Erythroblast (primary cell): ENCODE measurements around the gene CAMSAP3.
A peak's percentile ranks its signal among the peaks of the same experiment; 100 is the strongest.

Experiments used
- DNase-seq, 2 experiments: peaks; one replicate each; lab custom pipeline; 2025; lab: John Stamatoyannopoulos, UW
- GATA1 ChIP-seq: IDR thresholded peaks from 2 replicates; pipeline ENCODE4 v1.6.1; 2011; ENCODE audit warnings: low read depth, mild to moderate bottlenecking, control low read depth, low read length, moderate library complexity
- POLR2A ChIP-seq: IDR thresholded peaks from 2 replicates; pipeline ENCODE4 v1.6.1; 2011; ENCODE audit warnings: mild to moderate bottlenecking, low read length

Gene CAMSAP3

DNA sequence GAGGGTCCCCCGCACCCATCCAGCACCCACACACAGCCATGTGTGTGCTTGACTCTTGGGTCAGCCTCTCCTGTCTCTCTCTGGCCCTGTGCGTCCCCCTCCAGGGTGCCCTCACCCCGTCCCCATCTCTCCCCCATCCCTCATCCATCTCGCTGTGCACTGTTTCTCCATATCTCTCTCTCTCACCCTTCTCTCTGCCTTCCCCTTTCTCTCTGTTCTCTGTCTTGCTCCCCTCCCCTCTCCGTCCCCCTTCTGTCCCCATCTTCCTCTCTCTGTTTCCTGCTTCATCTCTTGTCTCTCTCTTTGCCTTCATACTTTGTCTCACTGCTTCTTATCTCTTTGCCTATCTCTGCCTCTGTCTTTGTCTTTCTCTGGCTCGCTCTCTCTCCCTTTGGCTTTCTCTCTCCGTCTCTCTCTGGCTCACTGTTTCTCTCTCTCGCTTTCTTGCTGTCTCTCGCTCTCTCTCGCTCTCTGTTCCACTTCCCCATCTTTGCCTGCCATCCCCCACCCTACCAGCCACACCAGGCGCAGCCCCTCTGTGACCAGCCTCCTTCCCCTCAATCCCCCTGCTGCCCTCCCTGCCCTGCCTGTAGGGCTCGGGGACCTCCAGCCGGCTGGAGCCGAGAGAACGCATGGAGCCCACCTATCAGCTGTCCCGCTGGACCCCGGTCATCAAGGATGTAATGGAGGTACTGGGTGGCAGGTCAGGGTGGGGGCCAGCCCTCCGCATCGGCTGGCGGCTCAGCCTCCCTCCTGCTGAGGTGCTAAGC lies 50.2 kb downstream of the CAMSAP3 start:
- no peak for DNase-seq
- no peak for TF ChIP-seq GATA1
- no peak for TF ChIP-seq POLR2A

DNA sequence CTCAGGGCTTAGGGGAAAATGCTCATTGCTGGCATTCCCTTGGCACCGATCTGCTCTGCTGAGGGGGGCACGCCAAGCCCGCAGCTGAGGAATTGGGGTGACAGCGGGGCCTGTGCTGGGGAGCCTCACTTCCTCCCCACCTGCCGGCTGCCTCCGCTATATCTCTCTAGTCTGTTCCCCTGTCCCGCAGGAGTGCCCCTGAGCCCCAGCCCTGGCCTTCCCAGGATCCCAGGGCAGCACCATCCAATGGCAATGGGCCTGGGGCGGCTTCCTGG lies 50.7 kb downstream of the CAMSAP3 start:
- no peak for DNase-seq
- no peak for TF ChIP-seq GATA1
- no peak for TF ChIP-seq POLR2A

DNA sequence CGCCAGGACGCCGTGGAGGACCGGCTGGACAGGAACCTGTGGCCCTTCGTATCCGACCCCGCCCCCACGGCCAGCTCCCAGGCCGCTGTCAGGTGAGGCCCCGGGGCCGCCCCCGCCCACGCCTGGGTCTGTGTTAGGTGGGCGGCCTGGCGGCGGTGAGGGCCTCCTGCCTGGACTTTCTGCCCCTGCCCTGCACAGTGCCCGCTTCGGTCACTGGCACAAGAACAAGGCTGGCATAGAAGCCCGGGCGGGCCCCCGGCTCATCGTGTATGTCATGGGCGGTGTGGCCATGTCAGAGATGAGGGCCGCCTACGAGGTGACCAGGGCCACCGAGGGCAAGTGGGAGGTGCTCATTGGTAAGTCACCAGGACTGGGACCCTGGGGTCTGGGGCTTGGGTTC lies 51.5 kb downstream of the CAMSAP3 start:
- no peak for TF ChIP-seq GATA1
- no peak for TF ChIP-seq POLR2A

DNA sequence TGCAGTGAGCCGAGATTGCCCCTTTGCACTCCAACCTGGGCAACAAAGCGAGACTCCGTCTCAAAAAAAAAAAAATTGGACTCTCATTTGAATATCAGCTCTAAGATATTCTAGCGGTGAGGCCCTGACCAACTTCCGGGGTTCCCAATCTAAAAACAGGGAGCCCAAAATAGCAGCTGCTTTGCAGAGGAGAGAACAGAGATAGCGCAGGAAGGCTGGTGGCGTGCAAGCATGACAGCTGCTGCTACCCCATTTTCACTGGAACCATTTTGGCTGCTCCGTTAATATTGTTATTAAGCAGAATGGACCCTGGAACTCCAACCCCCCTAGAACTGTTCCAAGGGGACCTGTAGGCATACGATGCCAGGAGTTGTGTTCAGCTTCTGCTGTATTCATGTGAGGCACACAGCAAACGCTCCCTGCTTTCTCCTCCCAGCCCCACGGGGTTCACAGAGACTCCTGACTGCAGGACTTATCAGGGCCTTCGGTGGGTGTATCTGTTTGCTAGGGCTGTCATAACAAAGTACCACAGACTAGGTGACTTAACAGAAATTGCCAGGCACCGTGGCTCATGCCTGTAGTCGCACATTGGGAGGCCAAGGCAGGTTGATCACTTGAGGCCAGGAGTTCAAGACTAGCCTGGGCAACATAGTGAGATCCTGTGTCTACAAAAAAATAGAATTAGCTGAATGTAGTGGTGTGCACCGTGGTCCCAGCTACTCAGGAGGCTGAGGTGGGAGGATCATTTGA lies 52.8 kb downstream of the CAMSAP3 start:
- TF ChIP-seq GATA1, result no peak
- peak; percentile 18 for TF ChIP-seq POLR2A
- peak in 1 of 2 experiments; percentile 49 for DNase-seq

More for the DNA sequence above, 51.5 kb downstream of the CAMSAP3 start:
- DNase-seq, result no peak

DNA sequence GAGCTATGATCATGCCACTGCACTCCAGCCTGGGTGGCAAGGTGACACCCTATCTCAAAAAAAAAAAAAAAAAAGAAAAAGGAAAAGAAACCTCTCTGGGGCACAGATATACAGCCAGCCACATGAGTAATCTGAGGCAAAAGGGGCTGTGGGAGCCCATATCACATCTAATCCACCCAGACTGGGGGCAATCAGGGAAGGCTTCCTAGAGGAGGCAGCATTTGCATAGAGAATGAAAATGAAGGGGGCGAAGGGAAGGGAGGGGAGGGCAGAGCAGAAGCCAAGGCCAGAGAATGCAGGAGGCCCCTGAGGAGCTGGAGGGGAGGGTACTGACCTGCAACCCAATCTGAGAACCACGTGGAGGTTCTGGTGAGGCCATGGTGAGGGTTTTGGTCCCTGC lies 54.5 kb downstream of the CAMSAP3 start:
- no peak for DNase-seq
- TF ChIP-seq POLR2A (no peak), GATA1 (no peak)

DNA sequence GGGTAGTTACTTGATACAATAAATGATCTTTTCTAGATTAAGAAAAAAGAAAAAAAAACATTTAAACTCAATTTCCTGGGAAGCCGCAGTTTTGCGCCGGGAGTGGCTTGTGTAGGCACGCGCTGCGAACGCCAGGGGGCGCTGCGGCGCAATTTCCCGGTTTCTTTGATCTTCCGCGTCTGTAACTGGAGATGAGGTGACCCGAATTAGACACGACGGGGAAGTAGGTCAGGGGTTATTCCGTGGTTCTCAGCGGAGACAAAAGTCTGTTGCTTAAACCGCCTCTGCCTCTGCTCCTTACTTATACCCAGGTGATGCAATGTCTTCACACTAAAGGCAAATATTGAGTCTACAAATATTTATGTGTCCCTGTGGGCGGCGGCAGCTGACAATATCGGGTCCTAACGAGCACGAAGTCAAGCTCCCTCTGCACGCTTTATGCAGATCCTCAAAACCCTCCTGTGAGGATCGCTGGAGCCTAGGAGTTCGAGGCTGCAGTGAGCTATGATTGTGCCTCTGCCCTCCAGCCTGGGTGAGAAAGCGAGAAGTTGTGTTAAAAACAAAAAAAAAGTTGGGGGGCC lies 56.5 kb downstream of the CAMSAP3 start:
- peak; percentile 82 to 89 for DNase-seq
- TF ChIP-seq GATA1, result no peak
- TF ChIP-seq POLR2A, result peak; percentile 19

DNA sequence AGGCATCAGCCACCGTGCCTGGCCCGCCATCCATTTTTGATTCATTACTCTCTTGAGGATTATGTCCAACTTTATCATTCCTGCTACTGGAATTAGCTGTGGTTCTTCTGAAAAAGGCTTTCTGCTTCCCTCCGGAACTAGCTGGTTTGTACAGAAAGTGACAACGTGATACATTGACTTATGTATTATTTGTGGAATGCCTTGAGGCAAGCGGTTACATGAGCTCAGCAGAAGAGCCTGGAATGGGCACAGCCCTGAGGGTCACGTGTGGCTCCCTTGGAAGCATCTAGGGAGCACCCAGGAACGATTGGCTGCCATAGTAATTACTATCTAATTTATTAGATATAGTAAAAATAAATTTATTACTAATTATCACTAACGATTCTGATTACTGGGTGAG lies 58.7 kb downstream of the CAMSAP3 start:
- TF ChIP-seq GATA1, result no peak
- no peak for TF ChIP-seq POLR2A
- DNase-seq, result no peak

DNA sequence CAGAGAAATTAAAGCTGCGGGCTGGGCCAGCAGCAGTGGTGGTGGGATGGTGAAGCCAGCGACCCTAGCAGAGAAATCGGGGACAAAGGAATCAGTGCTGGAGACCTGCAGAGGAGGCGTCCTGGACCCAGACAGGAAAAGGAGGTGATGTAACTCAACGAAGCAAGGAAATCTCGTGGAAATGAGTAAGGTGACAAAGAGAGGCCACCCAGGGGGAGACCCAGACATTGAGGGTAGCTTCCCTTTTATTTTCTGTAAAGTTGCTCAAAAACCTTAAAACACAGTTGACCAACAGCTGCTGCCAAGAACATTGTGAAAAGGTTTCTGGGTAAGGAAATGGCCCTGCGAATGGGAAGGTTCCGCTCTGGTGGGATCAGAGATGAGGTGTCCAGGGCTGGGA lies 59.9 kb downstream of the CAMSAP3 start:
- TF ChIP-seq POLR2A (no peak), GATA1 (no peak)
- no peak for DNase-seq

DNA sequence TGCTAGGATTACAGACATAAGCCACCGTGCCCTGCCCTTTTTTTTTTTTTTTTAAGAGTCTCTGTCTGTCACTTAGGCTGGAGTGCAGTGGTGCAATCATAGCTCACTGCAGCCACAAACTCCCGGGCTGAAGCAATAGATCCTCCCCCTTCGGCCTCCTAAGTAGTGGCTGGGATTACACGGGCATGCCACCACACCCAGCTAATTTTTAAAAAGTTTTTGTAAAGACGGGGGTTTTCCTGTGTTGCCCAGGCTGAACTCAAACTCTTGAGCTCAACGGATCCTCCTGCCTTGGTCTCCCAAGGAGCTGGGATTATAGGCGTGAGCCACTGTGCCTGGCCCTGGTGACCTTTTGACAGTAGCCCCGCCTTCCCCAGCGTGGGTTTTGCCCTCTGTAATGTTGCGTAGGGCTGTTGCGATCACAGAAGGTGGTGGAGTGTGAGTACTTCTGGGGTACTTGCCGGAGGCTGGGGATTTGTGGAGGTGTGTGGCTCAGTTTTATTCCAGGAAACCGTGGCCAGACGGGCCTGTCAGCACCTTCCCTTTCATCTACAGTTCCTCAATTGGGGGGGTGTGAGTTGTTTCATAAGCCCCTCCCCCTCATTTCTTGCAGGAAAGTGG lies 61.6 kb downstream of the CAMSAP3 start:
- TF ChIP-seq GATA1, result no peak
- no peak for TF ChIP-seq POLR2A

DNA sequence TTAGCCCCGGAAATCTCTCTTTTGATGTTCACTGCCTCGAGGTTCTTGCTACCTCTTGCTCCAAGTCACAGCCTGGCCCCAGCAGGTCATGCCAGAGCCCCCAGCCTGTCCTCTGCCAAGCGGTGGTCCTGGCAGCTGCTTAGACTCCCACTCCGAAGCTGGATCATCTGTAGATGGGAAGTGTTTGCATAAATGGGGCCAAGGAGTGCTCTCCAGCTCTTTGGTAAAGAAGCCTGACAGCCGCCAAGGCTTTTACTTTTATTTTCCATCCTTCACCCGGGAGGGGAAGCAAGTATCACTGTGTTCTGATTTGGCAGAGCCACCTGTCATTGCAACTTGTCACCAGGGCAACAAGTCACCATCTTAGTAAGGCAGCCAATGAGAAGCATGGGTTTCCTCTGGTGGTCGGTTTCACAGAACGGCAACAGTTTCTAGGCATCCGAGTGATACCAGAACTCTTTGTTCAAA lies 62.6 kb downstream of the CAMSAP3 start:
- no peak for DNase-seq
- TF ChIP-seq POLR2A, result no peak
- TF ChIP-seq GATA1, result no peak

More for the DNA sequence above, 61.6 kb downstream of the CAMSAP3 start:
- DNase-seq, result no peak

DNA sequence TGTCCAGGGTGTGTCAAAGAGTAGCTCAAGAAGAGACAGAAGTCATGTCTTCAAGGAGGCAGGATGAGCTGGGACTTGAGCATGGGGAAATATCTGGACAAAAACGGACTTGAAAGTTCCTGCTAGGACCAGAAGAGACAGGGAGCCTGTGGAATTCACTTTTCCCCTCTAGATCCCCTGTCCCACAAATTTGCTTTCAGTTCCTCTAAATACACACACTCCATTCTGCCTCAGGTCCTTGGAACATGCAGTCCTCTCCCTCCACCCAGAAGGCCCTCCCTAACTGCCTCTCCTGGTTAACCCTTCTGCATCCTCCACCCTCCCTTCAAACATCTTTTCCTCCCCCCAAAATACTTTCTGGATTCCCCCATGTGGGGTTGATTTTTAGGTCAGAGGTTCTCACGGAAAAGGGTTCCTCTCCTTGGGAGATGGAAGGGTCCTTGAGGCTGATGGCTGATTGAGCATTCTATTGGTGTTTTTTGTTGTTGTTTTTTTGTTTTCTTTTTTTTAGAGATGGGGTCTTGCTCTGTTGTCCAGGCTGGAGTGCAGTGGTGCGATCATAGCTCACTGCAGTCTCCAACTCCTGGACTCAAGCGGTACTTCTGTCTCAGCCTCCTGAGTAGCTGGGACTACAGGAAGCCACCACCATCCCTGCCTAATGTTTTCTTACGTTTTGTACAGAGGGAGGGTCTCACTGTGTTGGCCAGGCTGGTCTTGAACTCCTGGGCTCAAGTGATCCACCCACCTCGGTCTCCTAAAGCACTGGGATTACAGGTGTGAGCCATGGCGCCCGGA lies 66.3 kb downstream of the CAMSAP3 start:
- DNase-seq, result no peak
- TF ChIP-seq GATA1 (no peak), POLR2A (no peak)

DNA sequence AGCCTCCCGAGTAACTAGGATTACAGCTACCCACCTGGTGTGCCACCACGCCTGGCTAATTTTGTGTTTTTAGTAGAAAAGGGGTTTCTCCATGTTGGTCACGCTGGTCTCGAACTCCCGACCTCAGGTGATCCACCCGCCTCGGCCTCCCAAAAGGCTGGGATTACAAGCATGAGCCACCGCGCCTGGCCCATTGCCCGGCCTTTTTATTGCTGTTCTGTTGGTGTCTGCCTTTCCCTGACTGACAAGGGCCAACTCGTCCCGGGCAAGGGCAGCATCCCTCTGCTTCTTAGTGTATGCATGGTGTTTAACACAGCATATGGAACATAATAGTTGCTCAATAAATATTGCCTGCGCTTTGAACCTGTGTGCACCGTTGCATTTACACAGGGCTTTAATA lies 67.0 kb downstream of the CAMSAP3 start:
- TF ChIP-seq POLR2A, result no peak
- no peak for TF ChIP-seq GATA1
- DNase-seq, result no peak

DNA sequence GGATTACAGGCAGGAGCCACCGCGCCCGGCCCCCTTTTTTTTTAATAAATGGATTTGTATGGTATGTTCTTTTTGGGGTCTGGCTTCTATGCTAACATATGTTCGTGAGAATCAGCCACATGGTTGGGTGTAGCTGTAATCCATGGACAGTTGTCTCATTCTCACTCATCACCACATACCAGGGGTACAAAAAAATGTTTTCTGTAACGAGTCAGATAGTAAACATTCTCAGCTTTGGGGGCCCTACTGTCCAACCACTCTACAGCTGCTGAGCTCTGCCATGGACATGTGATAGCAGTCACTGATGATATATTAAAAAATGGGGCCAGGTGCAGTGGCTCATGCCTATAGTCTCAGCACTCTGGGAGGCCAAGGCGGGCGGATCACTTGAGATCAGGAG lies 68.0 kb downstream of the CAMSAP3 start:
- TF ChIP-seq POLR2A, result no peak
- no peak for TF ChIP-seq GATA1
- DNase-seq, result no peak
